AG04450 (cell line): ENCODE data around the gene C9orf153. TPM values are rescaled to one million over a fixed set of nuclear protein-coding genes. Genes with fewer than 3 reads are reported as not detected.

ENCODE experiments used
- CTCF ChIA-PET: fragments of 300-600, 350-600 bp; formaldehyde crosslinking; extraction: SDS; loops from one replicate; lab custom pipeline; 2022; ENCODE audit warnings: antibody characterized with exemption, inconsistent platforms; lab: Charles Lee
- POLR2A ChIA-PET: fragments of 350-600 bp; formaldehyde crosslinking; extraction: SDS; loops from one replicate; lab custom pipeline; 2021; ENCODE audit warnings: antibody characterized with exemption, inconsistent platforms; lab: Yijun Ruan, JAX
- DNase-seq: peaks from one replicate; pipeline ENCODE4 v3.0.0-alpha.2; 2011; ENCODE audit warnings: low read depth, low spot score
- H3K27ac ChIP-seq: one replicate; pipeline ENCODE4 v1.5.1; 2012; ENCODE audit warnings: low read depth, low read length, control low read depth
- H3K27me3 ChIP-seq: one replicate; pipeline ENCODE4 v1.6.0; 2012; ENCODE audit warnings: low read length; ENCODE audit not compliant: control insufficient read depth, insufficient read depth
- H3K4me3 ChIP-seq: 2 replicates; pipeline ENCODE4 v1.5.1; 2011; ENCODE audit warnings: mild to moderate bottlenecking, low read depth, low read length, control low read depth
- H3K9me3 ChIP-seq: 2 replicates; pipeline ENCODE4 v1.5.1; 2012; ENCODE audit warnings: low read length; ENCODE audit not compliant: control insufficient read depth, insufficient read depth
- polyA plus RNA-seq: library from polyadenylated mRNA; depleted of rRNA; stranded (reverse); fragments of >200 nt; gene quantifications from 2 replicates; pipeline ENCODE4 v1.2.3, GENCODE V29; 2011
- TF ChIP-seq, protein P1 (sequence below): IDR thresholded peaks from 2 replicates; pipeline ENCODE4 v1.5.1; 2011; ENCODE audit warnings: low read depth, low read length, control low read depth, inconsistent platforms

C9orf153 gene
- polyA plus RNA-seq, 1 experiment, result 0.30 TPM

DNA sequence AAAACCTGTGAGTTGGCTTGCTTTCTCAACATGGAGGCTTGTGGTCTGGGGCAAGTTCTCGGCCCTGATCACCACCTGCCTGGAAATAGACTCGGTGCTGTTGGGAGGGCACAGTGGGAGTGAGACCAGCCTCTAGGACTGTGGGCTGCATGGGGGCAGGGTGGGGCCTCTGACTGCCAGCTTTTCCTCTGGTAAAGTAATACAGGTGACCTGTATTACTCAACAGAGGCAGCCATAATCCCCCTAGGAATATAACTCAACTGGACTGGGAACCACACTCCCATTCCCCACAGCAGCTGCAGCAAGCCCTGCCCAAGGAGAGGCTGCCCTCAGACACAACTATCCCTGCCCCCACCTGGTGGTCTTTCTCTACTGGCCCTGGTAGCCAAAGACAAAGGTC lies 72.8 kb downstream of the C9orf153 start:
- H3K9me3 ChIP-seq, result no peaks in the 10 kb centered on the region
- H3K27ac ChIP-seq, result no peak overlapping the region
- ChIA-PET CTCF (interaction anchor here (2.9 kb wide), 1 partner anchor 16 kb away, joined by 13 read pairs; no protein-coding TSS in a partner anchor), POLR2A (no interaction called here)
- H3K4me3 ChIP-seq, result no peak overlapping the region
- no peaks in the 10 kb centered on the region for H3K27me3 ChIP-seq
- TF ChIP-seq, protein P1, sequence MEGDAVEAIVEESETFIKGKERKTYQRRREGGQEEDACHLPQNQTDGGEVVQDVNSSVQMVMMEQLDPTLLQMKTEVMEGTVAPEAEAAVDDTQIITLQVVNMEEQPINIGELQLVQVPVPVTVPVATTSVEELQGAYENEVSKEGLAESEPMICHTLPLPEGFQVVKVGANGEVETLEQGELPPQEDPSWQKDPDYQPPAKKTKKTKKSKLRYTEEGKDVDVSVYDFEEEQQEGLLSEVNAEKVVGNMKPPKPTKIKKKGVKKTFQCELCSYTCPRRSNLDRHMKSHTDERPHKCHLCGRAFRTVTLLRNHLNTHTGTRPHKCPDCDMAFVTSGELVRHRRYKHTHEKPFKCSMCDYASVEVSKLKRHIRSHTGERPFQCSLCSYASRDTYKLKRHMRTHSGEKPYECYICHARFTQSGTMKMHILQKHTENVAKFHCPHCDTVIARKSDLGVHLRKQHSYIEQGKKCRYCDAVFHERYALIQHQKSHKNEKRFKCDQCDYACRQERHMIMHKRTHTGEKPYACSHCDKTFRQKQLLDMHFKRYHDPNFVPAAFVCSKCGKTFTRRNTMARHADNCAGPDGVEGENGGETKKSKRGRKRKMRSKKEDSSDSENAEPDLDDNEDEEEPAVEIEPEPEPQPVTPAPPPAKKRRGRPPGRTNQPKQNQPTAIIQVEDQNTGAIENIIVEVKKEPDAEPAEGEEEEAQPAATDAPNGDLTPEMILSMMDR, result no peak
- no peak for DNase-seq

DNA sequence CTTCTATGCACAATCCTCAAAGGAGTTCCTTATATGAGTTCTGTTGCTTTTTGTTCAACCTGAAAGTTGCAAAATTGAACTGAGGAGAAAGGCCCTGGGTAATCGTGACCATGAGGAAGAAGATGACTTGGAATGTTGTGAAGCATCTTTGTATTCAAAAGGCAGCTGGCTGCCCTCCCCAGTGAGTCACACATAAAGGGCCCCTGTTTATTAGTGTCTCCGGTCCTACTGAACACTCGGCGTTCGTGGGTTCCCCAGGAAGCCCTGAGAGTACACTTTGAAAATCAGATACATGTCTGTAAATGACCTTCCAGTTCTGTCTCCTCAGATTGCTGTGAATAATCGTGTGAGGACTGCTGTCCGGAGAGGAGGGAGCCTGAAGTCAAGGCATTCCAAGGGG lies 73.6 kb downstream of the C9orf153 start:
- H3K4me3 ChIP-seq, result no peak overlapping the region
- no peak overlapping the region for H3K27ac ChIP-seq
- H3K27me3 ChIP-seq, result no peaks in the 10 kb centered on the region
- TF ChIP-seq, protein P1, result no peak
- no peaks in the 10 kb centered on the region for H3K9me3 ChIP-seq
- ChIA-PET CTCF (interaction anchor here (2.9 kb wide), 1 partner anchor 16 kb away, joined by 13 read pairs; no protein-coding TSS in a partner anchor), POLR2A (no interaction called here)
- no peak for DNase-seq

DNA sequence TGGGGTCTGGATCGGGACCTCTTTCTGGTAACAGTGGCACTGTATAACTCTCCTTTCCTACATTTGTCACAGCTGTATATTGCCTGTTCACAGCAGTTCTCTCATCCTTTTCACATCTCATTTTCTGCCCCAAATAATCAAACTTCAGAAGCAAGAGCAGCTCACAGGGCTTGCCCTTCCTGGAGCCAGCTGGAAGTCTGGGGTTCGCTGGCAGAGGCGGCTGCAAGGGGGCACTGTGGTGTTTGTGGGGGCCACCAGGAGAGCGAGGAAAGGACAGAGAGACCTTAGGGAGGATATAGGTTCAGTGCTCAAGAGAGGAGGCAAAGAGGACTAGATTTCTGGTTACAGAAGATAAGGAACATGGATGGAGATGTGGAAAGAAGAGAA lies 75.3 kb downstream of the C9orf153 start:
- no peak for DNase-seq
- no peaks in the 10 kb centered on the region for H3K9me3 ChIP-seq
- CTCF ChIA-PET, result no interaction called here
- no peaks in the 10 kb centered on the region for H3K27me3 ChIP-seq
- no peak overlapping the region for H3K27ac ChIP-seq
- no peak overlapping the region for H3K4me3 ChIP-seq
- POLR2A ChIA-PET, result no interaction called here
- TF ChIP-seq, protein P1, result no peak

DNA sequence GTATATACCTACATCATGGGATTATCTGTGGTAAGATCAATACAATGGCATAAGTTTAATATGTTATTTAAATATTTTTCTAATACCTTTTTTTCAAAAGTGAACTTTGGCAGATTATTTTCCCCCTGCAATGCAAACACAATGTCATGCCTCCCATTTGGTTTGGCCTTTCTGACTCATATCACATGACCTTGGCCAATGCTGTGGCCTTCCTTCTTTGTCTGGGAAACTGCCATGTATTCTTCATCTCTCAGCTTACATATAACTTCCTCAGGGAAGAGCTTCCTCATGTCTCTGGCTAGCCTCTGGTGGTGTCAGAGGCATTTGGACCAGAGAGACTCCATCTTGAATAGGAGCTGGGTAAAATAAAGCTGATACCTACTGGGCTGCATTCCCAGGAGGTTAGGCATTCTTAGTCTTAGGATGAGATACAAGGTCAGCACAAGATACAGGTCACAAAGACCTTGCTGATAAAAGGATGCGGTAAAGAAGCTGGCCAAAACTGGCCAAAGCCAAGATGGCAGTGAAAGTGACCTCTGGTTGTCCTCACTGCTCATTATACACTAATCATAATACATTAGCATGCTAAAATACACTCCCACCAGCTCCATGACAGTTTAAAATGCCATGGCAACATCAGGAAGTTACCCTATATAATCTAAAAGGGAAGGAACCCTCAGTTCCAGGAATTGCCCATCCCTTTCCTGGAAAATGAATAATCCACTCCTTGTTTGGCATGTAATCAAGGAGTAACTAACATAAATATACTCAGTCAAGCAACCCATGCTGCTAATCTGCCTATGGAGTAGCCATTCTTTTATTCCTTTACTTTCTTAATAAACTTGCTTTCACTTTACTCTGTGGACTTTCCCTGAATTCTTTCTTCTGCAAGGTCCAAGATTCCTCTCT lies 76.0 kb downstream of the C9orf153 start:
- no peaks in the 10 kb centered on the region for H3K9me3 ChIP-seq
- no peak overlapping the region for H3K27ac ChIP-seq
- DNase-seq, result no peak
- TF ChIP-seq, protein P1, result no peak
- ChIA-PET CTCF (no interaction called here), POLR2A (no interaction called here)
- H3K27me3 ChIP-seq, result no peaks in the 10 kb centered on the region
- no peak overlapping the region for H3K4me3 ChIP-seq
